ENCODE data around the gene ZNF850.
A peak's percentile ranks its signal among the peaks of the same experiment; 100 is the strongest.

Gene ZNF850

GRCh38 chr19:36687214-36688056, 85.2 kb downstream of the ZNF850 start, which contains the start of gene ZNF567:
Gene ZNF567 (plus strand): TSS chr19:36687612. CDS start chr19:36694868, 7,256 bp downstream.
- no peaks in the 10 kb centered on the region for H4K20me1 ChIP-seq (ENCODE audit: insufficient read depth)
- H3K4me2 ChIP-seq: peak within 1 kb of the TSS; percentile 75
- no peak for TF ChIP-seq CTCF (conservative IDR thresholded peaks at IDR 0.05; ENCODE audit: low read depth, low read length)
- no peak within 1 kb of the TSS for H3K4me3 ChIP-seq (IDR thresholded peaks at IDR 0.05; ENCODE audit: insufficient read depth, low read depth, low read length)
- peak within 1 kb of the TSS; percentile 41 for H3K27ac ChIP-seq
- H3K9ac ChIP-seq: peak within 1 kb of the TSS; percentile 47; the same call in 1 of the 2 replicates
- H3K27me3 ChIP-seq (ENCODE audit: insufficient read depth, low read depth): no peaks in the 10 kb centered on the region
- H3K4me1 ChIP-seq (ENCODE audit: low read depth, poor library complexity, severe bottlenecking): no peaks in the 10 kb centered on the region
- peak within 1 kb of the TSS; percentile 88 for H2AFZ ChIP-seq (ENCODE audit: low read depth)
- peaks cover 20% of the 10 kb centered on the region; the same call in 1 of the 2 replicates for H3K79me2 ChIP-seq (ENCODE audit: insufficient read depth, low read depth)
- H3K36me3 ChIP-seq (ENCODE audit: insufficient read depth): peaks cover 30% of the 10 kb centered on the region; the same call in 1 of the 2 replicates

DNA sequence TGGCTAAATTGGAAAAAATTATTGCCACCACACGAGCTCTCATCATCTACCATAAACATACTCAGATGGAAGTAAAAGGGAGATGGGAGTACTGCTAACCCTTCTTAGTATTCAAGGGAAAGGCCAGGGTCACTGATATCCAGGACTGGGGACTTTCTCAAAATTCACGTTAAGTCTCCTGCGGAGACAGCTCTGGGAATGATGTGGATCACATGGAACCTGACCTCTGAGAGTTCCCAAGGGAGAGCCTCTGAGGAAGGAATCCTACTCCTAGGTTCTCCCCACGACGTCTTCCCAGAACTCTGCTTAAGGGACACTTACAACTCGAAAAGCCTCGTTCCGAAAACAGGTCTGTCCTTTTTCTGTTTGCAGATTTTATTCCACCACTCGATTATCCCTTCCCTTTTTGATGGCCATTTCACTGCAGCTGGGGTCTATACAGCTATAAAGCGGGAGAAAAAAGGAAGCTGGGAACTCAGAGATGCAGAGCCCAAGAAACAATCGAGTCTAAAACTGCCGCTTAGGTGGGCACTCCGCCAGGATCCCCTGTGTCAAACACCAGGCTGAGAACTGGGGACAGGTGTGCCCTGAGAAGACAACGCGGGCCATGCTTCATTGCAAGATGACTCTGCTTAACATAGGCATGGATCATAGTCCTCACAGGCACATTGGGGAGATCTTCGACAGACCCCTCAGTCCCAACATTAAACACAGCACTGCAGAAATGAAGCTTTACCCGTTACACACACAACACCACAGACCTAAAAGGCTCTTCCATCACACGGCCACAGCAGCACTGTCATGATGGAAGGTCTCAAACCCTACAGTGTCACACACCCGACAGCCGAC, 86.0 kb downstream of the ZNF850 start:
- TF ChIP-seq CTCF (conservative IDR thresholded peaks at IDR 0.05; ENCODE audit: low read depth, low read length): no peak
- Histone ChIP-seq H3K4me3 (IDR thresholded peaks at IDR 0.05; ENCODE audit: insufficient read depth, low read depth, low read length) (no peak overlapping the region), H3K36me3 (ENCODE audit: insufficient read depth) (peaks cover 23% of the 10 kb centered on the region; the same call in 1 of the 2 replicates), H3K27me3 (ENCODE audit: insufficient read depth, low read depth) (no peaks in the 10 kb centered on the region), H3K4me2 (peak overlapping the region; percentile 75), H3K9ac (peak overlapping the region; percentile 47; the same call in 1 of the 2 replicates), H3K27ac (peak overlapping the region; percentile 41), H2AFZ (ENCODE audit: low read depth) (peak overlapping the region; percentile 88), H3K79me2 (ENCODE audit: insufficient read depth, low read depth) (peaks cover 20% of the 10 kb centered on the region; the same call in 1 of the 2 replicates), H4K20me1 (ENCODE audit: insufficient read depth) (no peaks in the 10 kb centered on the region), H3K4me1 (ENCODE audit: low read depth, poor library complexity, severe bottlenecking) (no peaks in the 10 kb centered on the region)

- H3K4me1 ChIP-seq (ENCODE audit: low read depth, poor library complexity, severe bottlenecking): no peaks in the 10 kb centered on the region
- H3K79me2 ChIP-seq (ENCODE audit: insufficient read depth, low read depth): peaks cover 20% of the 10 kb centered on the region; the same call in 1 of the 2 replicates
- peaks cover 21% of the 10 kb centered on the region; the same call in 1 of the 2 replicates for H3K36me3 ChIP-seq (ENCODE audit: insufficient read depth)
- no peak for TF ChIP-seq CTCF (conservative IDR thresholded peaks at IDR 0.05; ENCODE audit: low read depth, low read length)
- no peak overlapping the region for H2AFZ ChIP-seq (ENCODE audit: low read depth)
- H3K27me3 ChIP-seq (ENCODE audit: insufficient read depth, low read depth): no peaks in the 10 kb centered on the region
- no peak overlapping the region for H3K27ac ChIP-seq
- no peaks in the 10 kb centered on the region for H4K20me1 ChIP-seq (ENCODE audit: insufficient read depth)
- H3K4me2 ChIP-seq: no peak overlapping the region
- H3K9ac ChIP-seq: no peak overlapping the region
- no peak overlapping the region for H3K4me3 ChIP-seq (IDR thresholded peaks at IDR 0.05; ENCODE audit: insufficient read depth, low read depth, low read length)
Observed at GRCh38 chr19:36685835-36686234, 86.8 kb downstream of the ZNF850 start.

GRCh38 chr19:36679455-36679854, 93.2 kb downstream of the ZNF850 start:
- no peak for TF ChIP-seq CTCF (conservative IDR thresholded peaks at IDR 0.05; ENCODE audit: low read depth, low read length)
- H3K27me3 ChIP-seq (ENCODE audit: insufficient read depth, low read depth): no peaks in the 10 kb centered on the region
- H3K27ac ChIP-seq: no peak overlapping the region
- no peak overlapping the region for H3K4me3 ChIP-seq (IDR thresholded peaks at IDR 0.05; ENCODE audit: insufficient read depth, low read depth, low read length)
- H2AFZ ChIP-seq (ENCODE audit: low read depth): no peak overlapping the region
- no peaks in the 10 kb centered on the region for H3K4me1 ChIP-seq (ENCODE audit: low read depth, poor library complexity, severe bottlenecking)
- H3K36me3 ChIP-seq (ENCODE audit: insufficient read depth): 0 out of 2 replicates have a peak, but pooled peaks cover 3% of the 10 kb centered on the region
- H3K9ac ChIP-seq: no peak overlapping the region
- no peaks in the 10 kb centered on the region for H3K79me2 ChIP-seq (ENCODE audit: insufficient read depth, low read depth)
- no peaks in the 10 kb centered on the region for H4K20me1 ChIP-seq (ENCODE audit: insufficient read depth)
- H3K4me2 ChIP-seq: no peak overlapping the region

Measured in KMS-11 (cell line).